ENCODE results near the gene PLOD3.

PLOD3 gene

GRCh38 chr7:101156277-101156676, 61.1 kb downstream of the PLOD3 start:
- H3K9me3 ChIP-seq (ENCODE audit: control insufficient read depth, low read length): no peaks in the 10 kb centered on the region
- no peak overlapping the region for H3K27ac ChIP-seq (ENCODE audit: insufficient read depth, low read depth, low read length, poor library complexity, severe bottlenecking)

More at GRCh38 chr7:101156277-101156676, 61.1 kb downstream of the PLOD3 start:
- Histone ChIP-seq H3K4me3 (ENCODE audit: insufficient read depth, low read depth, low read length) (no peak overlapping the region), H3K36me3 (ENCODE audit: control insufficient read depth, insufficient read depth, low read length) (no peaks in the 10 kb centered on the region), H3K4me1 (ENCODE audit: control insufficient read depth, insufficient read depth, low read length) (peaks cover 10% of the 10 kb centered on the region), H3K27me3 (ENCODE audit: control insufficient read depth, insufficient read depth, low read length, poor library complexity, severe bottlenecking) (peaks cover 3% of the 10 kb centered on the region)
- 74 to 77% methylated on average over 6 of the region's 6 CpGs for WGBS, 2 experiments
